GM23338 (cell line): ENCODE measurements around the gene MRC2.

Experiments used
- CTCF ChIP-seq, 2 experiments: fragments of 200-600 bp in 1 of 2; sonication (generic) in 1 of 2; conservative IDR thresholded peaks; 2 replicates each; pipeline versions ENCODE4 v1.5.1 to v1.6.1; 2016 to 2017; ENCODE audit warnings: antibody characterized with exemption in 2 of 2, low read depth in 2 of 2, mild to moderate bottlenecking in 2 of 2, moderate library complexity in 1 of 2
- EZH2phosphoT487 ChIP-seq: fragments of 200-600 bp; sonication (generic); IDR thresholded peaks from one replicate; pipeline ENCODE4 v1.8.1; 2018; ENCODE audit warnings: antibody characterized with exemption; ENCODE audit not compliant: unreplicated experiment
- POLR2AphosphoS5 ChIP-seq: IDR thresholded peaks from 2 replicates; pipeline ENCODE4 v1.6.1; 2016; ENCODE audit warnings: antibody characterized with exemption, low read depth
- REST ChIP-seq: IDR thresholded peaks from one replicate; pipeline ENCODE4 v1.6.1; 2018; ENCODE audit warnings: antibody characterized with exemption; ENCODE audit not compliant: unreplicated experiment

GRCh38 chr17:62581764-62582163 is 45.7 kb upstream of the MRC2 start:
- TF ChIP-seq CTCF (conservative IDR thresholded peaks at IDR 0.05; ENCODE audit: low read depth in 2 of 2) (no peak), POLR2AphosphoS5 (no peak), REST (no peak), EZH2phosphoT487 (no peak)
